Measurements from ENCODE around the gene KLK10.

The KLK10 gene

GRCh38 chr19:51019544-51019925 lies at the start of gene KLK10:
TSS of gene KLK10 (minus strand) at chr19:51019709. CDS start at chr19:51019130, 579 bp downstream.
- peak within 1 kb of the TSS in 1 of 2 donors; percentile 19 for H3K4me3 ChIP-seq (replicated peaks in 1 of 2; ENCODE audit: low read depth in 2 of 2, low read length in 2 of 2)
- TF ChIP-seq CTCF (IDR thresholded peaks at IDR 0.05; ENCODE audit: low read depth, low read length), result no peak
- DNase-seq (ENCODE audit: low read depth in 2 of 2), result no peak

GRCh38 chr19:51066393-51067186 lies 47.1 kb upstream of the KLK10 start:
- DNase-seq (ENCODE audit: low read depth in 2 of 2), result no peak
- H3K4me3 ChIP-seq (replicated peaks in 1 of 2; ENCODE audit: low read depth in 2 of 2, low read length in 2 of 2), result no peak overlapping the region
- TF ChIP-seq CTCF (IDR thresholded peaks at IDR 0.05; ENCODE audit: low read depth, low read length), result no peak

- DNase-seq (ENCODE audit: low read depth in 2 of 2), result no peak
- TF ChIP-seq CTCF (IDR thresholded peaks at IDR 0.05; ENCODE audit: low read depth, low read length), result no peak
- peak overlapping the region in 1 of 2 donors; percentile 22 for H3K4me3 ChIP-seq (replicated peaks in 1 of 2; ENCODE audit: low read depth in 2 of 2, low read length in 2 of 2)
Measured at GRCh38 chr19:51065221-51065960, 45.9 kb upstream of the KLK10 start.

GRCh38 chr19:51064534-51065220 lies 45.2 kb upstream of the KLK10 start, which contains the start of gene KLK13:
TSS of gene KLK13 (minus strand) at chr19:51065092. CDS start at chr19:51065067, 25 bp downstream.
- peak; percentile 2 to 19 for DNase-seq (ENCODE audit: low read depth in 2 of 2)
- H3K4me3 ChIP-seq (replicated peaks in 1 of 2; ENCODE audit: low read depth in 2 of 2, low read length in 2 of 2), result peak within 1 kb of the TSS in 1 of 2 donors; percentile 22
- no peak for TF ChIP-seq CTCF (IDR thresholded peaks at IDR 0.05; ENCODE audit: low read depth, low read length)

GRCh38 chr19:51063664-51064063 lies 44.2 kb upstream of the KLK10 start:
- no peak overlapping the region for H3K4me3 ChIP-seq (replicated peaks in 1 of 2; ENCODE audit: low read depth in 2 of 2, low read length in 2 of 2)
- DNase-seq (ENCODE audit: low read depth in 2 of 2), result no peak
- TF ChIP-seq CTCF (IDR thresholded peaks at IDR 0.05; ENCODE audit: low read depth, low read length), result no peak

- no peak for TF ChIP-seq CTCF (IDR thresholded peaks at IDR 0.05; ENCODE audit: low read depth, low read length)
- no peak for DNase-seq (ENCODE audit: low read depth in 2 of 2)
- no peak overlapping the region for H3K4me3 ChIP-seq (replicated peaks in 1 of 2; ENCODE audit: low read depth in 2 of 2, low read length in 2 of 2)
Measured at GRCh38 chr19:51060973-51061372, 41.5 kb upstream of the KLK10 start.
